Neutrophil (primary cell): ENCODE data around the gene CAMTA1.

ENCODE experiments used
- H3K27ac ChIP-seq: fragments of 200-600 bp; sonication (generic); 2 replicates; pipeline ENCODE4 v1.5.1; 2016; ENCODE audit warnings: mild to moderate bottlenecking, moderate library complexity
- H3K27me3 ChIP-seq: fragments of 200-600 bp; sonication (generic); 2 replicates; pipeline ENCODE4 v1.6.0; 2016; ENCODE audit warnings: mild to moderate bottlenecking
- H3K36me3 ChIP-seq: fragments of 200-600 bp; sonication (generic); 2 replicates; pipeline ENCODE4 v1.5.1; 2017
- H3K4me1 ChIP-seq, 2 experiments: fragments of 200-600 bp in 1 of 2; sonication (generic) in 1 of 2; 1 replicate in 1 of 2; 2 replicates in 1 of 2; pipeline versions ENCODE4 v1.5.1 to v1.6.1; 2013 to 2016; ENCODE audit warnings: low read depth in 1 of 2, low read length in 1 of 2, mild to moderate bottlenecking in 1 of 2, moderate library complexity in 1 of 2; ENCODE audit not compliant: control insufficient read depth in 1 of 2, insufficient read depth in 1 of 2
- H3K4me3 ChIP-seq, 2 experiments: fragments of 200-600 bp in 1 of 2; sonication (generic) in 1 of 2; 1 replicate in 1 of 2; 2 replicates in 1 of 2; pipeline ENCODE4 v1.5.1; 2013 to 2016; ENCODE audit warnings: low read depth in 1 of 2, low read length in 1 of 2, mild to moderate bottlenecking in 1 of 2, moderate library complexity in 1 of 2
- H3K9me3 ChIP-seq: fragments of 200-600 bp; sonication (generic); 2 replicates; pipeline ENCODE4 v1.5.1; 2016
- CTCF ChIP-seq: fragments of 200-600 bp; sonication (generic); IDR thresholded peaks from 2 replicates; pipeline ENCODE4 v1.5.1; 2016; ENCODE audit warnings: antibody characterized with exemption

The CAMTA1 gene

DNA sequence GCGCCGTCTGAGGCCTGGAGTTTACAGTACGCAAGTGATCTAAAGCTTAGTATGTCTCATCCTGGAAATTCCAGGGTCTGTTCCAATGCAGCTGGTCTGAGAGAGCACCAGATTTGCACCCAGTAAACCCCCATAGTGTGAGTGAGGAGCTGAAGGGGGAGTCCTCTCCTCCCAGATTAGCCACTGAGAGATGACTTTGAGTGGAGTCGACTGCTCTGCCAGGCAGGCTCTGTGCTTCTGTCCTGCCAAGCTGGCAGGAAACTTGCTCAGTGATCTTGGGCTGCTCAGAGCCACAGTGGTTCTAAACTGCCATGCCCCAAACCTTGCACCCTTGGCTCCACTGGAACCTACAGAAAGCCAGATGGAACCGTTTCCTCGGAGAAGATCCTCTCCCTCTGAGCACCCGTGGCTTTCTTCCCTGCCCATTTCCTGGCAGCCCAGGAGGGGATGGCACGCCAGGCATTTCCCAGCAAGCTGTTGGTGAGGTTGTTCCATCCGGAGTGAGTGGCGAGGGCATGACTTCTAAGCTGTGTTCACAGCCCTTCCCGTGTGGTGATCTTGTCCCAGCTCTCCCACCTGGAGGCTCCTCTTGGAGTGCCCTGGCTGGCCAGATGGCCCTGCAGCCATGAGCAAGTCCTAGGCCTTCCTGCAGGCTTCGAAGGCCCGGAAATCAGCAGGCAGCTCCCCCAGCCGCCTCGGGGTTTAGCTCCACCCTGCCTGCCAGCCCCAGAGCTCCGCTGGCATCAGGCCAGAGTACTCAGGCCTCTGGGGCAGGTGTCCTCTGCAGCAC lies 859.9 kb downstream of the CAMTA1 start:
- no peak overlapping the region for H3K27ac ChIP-seq
- peaks cover 9 to 10% of the 10 kb centered on the region in 2 experiments for H3K4me1 ChIP-seq
- no peaks in the 10 kb centered on the region for H3K36me3 ChIP-seq
- peaks cover 18% of the 10 kb centered on the region for H3K27me3 ChIP-seq
- no peak for TF ChIP-seq CTCF
- H3K9me3 ChIP-seq, result no peaks in the 10 kb centered on the region
- no peak overlapping the region for H3K4me3 ChIP-seq

GRCh38 chr1:7645751-7646048 lies 860.4 kb downstream of the CAMTA1 start:
- Histone ChIP-seq H3K36me3 (no peaks in the 10 kb centered on the region), H3K27me3 (peaks cover 21% of the 10 kb centered on the region)
- no peak for TF ChIP-seq CTCF

GRCh38 chr1:7646164-7646563 lies 860.9 kb downstream of the CAMTA1 start:
- no peak overlapping the region for H3K4me3 ChIP-seq
- no peak overlapping the region for H3K27ac ChIP-seq
- no peak for TF ChIP-seq CTCF

More at GRCh38 chr1:7645751-7646048, 860.4 kb downstream of the CAMTA1 start:
- Histone ChIP-seq H3K4me3 (no peak overlapping the region), H3K4me1 (peaks cover 9 to 10% of the 10 kb centered on the region in 2 experiments), H3K27ac (no peak overlapping the region), H3K9me3 (no peaks in the 10 kb centered on the region)

GRCh38 chr1:7646981-7647901 lies 862.0 kb downstream of the CAMTA1 start:
- Histone ChIP-seq H3K27me3 (peaks cover 14% of the 10 kb centered on the region), H3K9me3 (no peaks in the 10 kb centered on the region), H3K36me3 (no peaks in the 10 kb centered on the region), H3K4me3 (no peak overlapping the region), H3K27ac (no peak overlapping the region), H3K4me1 (peaks cover 9 to 10% of the 10 kb centered on the region in 2 experiments)
- peak; percentile 73 for TF ChIP-seq CTCF

More at GRCh38 chr1:7646164-7646563, 860.9 kb downstream of the CAMTA1 start:
- H3K36me3 ChIP-seq, result no peaks in the 10 kb centered on the region
- H3K27me3 ChIP-seq, result peaks cover 16% of the 10 kb centered on the region
- H3K9me3 ChIP-seq, result no peaks in the 10 kb centered on the region
- H3K4me1 ChIP-seq, result peaks cover 9 to 10% of the 10 kb centered on the region in 2 experiments

DNA sequence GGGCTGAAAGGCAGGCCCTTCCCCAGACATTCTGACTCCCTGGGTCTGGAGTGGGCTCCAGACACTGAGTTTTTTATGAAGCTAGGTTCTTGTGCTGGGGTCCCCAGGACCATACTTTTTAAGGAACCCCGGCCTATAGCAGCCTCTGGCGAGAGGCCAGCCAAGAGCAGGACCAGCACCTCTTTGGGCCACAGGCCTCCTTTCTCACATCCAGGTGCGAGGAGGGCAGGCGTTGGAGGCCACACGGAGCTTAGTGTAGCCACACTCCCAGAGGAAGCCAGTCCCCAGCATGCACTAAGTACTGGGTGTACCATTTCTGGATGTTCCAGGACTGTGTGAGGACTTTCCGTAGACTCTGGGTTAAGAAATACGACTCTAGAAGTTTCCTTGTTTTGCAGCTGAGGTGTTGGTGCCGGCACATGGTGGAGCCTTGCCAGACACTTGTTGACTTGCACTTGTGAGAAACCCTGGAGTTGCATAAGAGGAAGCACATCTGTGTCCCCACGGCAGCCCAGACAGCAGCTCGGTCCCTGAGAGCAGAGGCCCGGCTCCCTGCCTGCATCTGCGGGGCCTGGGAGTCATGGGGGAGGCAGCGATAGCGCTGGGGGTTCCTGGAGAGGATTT lies 863.6 kb downstream of the CAMTA1 start:
- Histone ChIP-seq H3K4me3 (no peak overlapping the region), H3K27ac (no peak overlapping the region), H3K36me3 (no peaks in the 10 kb centered on the region), H3K4me1 (peaks cover 9 to 10% of the 10 kb centered on the region in 2 experiments), H3K9me3 (no peaks in the 10 kb centered on the region), H3K27me3 (peaks cover 14% of the 10 kb centered on the region)
- TF ChIP-seq CTCF, result no peak
